Transverse colon (tissue), 4 donors: ENCODE data around the gene WT1.

Experiments
- CTCF ChIP-seq, 5 experiments: fragments of 200-600 bp in 3 of 5; fragments of 450-650 bp in 2 of 5; sonication (generic) in 3 of 5; IDR thresholded peaks; 1 replicate in 2 of 5; 2 replicates in 3 of 5; pipeline ENCODE4 v1.5.1; 2016 to 2017; ENCODE audit warnings: antibody characterized with exemption in 5 of 5, inconsistent platforms in 3 of 5, mild to moderate bottlenecking in 2 of 5, moderate library complexity in 1 of 5
- POLR2A ChIP-seq: fragments of 450-650 bp; IDR thresholded peaks from one replicate; pipeline ENCODE4 v1.6.1; 2016; ENCODE audit warnings: antibody characterized with exemption, mild to moderate bottlenecking, moderate library complexity
- POLR2AphosphoS5 ChIP-seq, 3 donors: sonication (generic); formaldehyde crosslinking; IDR thresholded peaks; one replicate each; pipeline ENCODE4 v1.6.1; 2016; ENCODE audit warnings: antibody characterized with exemption in 3 of 3

- TF ChIP-seq CTCF (IDR thresholded peaks at IDR 0.05), result no peak
- TF ChIP-seq POLR2A, result no peak
- TF ChIP-seq POLR2AphosphoS5 (IDR thresholded peaks at IDR 0.05), result no peak
These were observed 55.6 kb downstream of the WT1 start for GRCh38 chr11:32379719-32380118.
